Measurements from ENCODE around the gene LY6G5C. TPM values are rescaled to one million over a fixed set of nuclear protein-coding genes. Genes with fewer than 3 reads are reported as not detected.

The LY6G5C gene
- total and polyA plus RNA-seq, 9 of the 15 experiments (the other 6 are each of a cell fraction or from before 2014, with no cell fraction given) = 0.10 to 0.67 (median 0.46) TPM; not detected in 4

GRCh38 chr6:31702405-31702818 lies 21.5 kb upstream of the LY6G5C start (continued):
- 0 out of 2 replicates have a peak, but pooled peaks have one; percentile 4 for TF ChIP-seq ATF4 (CRISPR knock-in tag; IDR thresholded peaks at IDR 0.05)
- peak; percentile 45 for TF ChIP-seq LCOR (CRISPR knock-in tag; IDR thresholded peaks at IDR 0.05)
- TF ChIP-seq ZNF512 (tag; IDR thresholded peaks at IDR 0.05) = peak; percentile 41; the same call in 1 of the 2 replicates
- no peak for TF ChIP-seq ZNF41 (CRISPR knock-in tag; conservative IDR thresholded peaks at IDR 0.05)
- TF ChIP-seq ZNF165 (CRISPR knock-in tag; IDR thresholded peaks at IDR 0.05; ENCODE audit: borderline replicate concordance) = no peak
- TF ChIP-seq ZBTB26 (CRISPR knock-in tag; IDR thresholded peaks at IDR 0.05) = peak; percentile 60
- TF ChIP-seq ARHGAP35 (IDR thresholded peaks at IDR 0.05; ENCODE audit: partially characterized antibody) = peak; percentile 4
- TF ChIP-seq KAT7 (CRISPR knock-in tag; IDR thresholded peaks at IDR 0.05; ENCODE audit: borderline replicate concordance) = peak; percentile 23; the same call in 1 of the 2 replicates
- peak; percentile 97; the same call in 1 of the 2 replicates for TF ChIP-seq RERE (CRISPR knock-in tag; IDR thresholded peaks at IDR 0.05; ENCODE audit: borderline replicate concordance)
